ENCODE data around the gene SENP6.

Gene SENP6

DNA sequence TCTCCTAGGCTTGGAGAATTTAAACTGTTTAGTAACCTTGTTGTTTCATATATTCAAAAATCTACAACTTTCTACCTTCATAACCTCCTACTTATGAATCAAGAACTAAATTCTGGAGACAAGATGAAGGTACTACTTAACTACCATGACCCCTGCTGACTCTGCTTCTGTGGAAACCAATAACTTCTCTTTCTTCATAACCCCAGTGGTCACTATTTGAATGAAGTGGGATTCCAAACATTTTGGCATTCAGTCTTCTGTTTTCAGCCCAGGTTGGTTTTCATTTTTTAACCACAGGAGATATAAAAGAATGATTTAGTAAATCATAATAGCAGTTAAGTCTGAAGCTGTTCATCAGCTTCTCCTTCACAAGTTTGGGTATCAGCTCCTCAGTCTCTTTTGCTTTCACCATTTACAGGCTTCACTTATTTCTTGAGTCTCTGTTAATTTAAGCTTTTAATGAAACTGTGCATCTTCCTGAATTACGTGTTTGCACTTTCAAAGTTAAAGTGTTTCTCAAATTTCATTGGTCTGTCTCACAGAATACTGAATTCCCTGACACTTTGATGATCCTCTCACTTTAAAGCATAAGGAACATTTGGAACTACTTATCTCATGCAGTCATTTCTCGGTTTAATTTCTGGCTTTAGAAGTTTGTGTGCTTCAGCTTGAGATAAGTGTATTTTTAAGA is 9.5 kb downstream of the SENP6 start:
- TF ChIP-seq, protein P1, sequence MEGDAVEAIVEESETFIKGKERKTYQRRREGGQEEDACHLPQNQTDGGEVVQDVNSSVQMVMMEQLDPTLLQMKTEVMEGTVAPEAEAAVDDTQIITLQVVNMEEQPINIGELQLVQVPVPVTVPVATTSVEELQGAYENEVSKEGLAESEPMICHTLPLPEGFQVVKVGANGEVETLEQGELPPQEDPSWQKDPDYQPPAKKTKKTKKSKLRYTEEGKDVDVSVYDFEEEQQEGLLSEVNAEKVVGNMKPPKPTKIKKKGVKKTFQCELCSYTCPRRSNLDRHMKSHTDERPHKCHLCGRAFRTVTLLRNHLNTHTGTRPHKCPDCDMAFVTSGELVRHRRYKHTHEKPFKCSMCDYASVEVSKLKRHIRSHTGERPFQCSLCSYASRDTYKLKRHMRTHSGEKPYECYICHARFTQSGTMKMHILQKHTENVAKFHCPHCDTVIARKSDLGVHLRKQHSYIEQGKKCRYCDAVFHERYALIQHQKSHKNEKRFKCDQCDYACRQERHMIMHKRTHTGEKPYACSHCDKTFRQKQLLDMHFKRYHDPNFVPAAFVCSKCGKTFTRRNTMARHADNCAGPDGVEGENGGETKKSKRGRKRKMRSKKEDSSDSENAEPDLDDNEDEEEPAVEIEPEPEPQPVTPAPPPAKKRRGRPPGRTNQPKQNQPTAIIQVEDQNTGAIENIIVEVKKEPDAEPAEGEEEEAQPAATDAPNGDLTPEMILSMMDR (IDR thresholded peaks at IDR 0.05) = no peak

DNA sequence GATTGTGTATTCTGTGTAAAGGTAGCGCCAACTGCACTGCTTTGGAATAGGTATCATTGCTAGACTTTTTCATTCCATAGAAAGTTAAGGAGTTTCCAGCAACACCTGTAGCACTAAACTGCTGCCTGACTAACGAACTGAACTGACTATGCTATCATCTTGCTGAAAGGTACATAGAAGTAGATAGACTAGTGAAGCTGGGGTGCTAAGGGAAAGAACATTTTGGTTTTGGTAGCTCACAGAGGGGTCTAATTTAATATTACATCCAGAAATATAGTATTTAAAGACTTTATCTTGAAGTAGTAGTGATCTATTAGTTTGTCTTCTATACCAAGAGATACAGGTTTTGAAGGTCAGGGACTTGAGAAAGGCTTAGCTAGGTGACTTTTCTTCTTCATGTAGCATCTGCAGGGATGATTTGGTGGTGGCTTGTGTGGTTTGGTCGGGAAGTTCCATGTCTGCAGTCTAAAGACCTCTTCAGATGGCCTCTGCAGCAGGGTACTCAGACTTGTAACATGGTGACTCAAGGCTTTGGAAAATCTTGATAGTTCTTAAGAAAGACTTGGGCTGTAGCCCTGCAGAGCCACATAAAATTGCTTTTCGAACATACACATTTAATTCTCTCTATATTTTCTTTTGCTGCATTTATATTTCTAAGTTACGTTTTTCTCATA is 10.2 kb downstream of the SENP6 start:
- TF ChIP-seq, protein P1 (IDR thresholded peaks at IDR 0.05) = no peak

DNA sequence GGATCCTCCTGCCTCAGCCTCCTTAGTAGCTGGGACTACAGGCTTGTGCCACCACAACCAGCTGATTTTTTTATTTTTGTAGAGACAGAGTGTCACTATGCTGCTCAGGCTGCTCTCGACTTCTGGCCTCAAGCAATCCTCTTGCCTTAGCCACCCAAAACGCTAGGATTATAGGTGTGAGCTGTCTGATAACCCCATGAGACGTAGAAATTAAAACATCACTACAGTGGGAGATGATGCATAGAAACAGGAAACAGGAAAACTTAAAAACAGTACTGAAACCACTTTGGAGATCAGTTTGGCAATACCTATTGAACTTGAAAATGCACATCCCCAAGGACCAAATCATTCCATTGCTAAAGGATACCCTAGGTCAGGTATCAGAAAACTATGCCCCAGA is 10.8 kb downstream of the SENP6 start:
- TF ChIP-seq, protein P1 (IDR thresholded peaks at IDR 0.05) = no peak

DNA sequence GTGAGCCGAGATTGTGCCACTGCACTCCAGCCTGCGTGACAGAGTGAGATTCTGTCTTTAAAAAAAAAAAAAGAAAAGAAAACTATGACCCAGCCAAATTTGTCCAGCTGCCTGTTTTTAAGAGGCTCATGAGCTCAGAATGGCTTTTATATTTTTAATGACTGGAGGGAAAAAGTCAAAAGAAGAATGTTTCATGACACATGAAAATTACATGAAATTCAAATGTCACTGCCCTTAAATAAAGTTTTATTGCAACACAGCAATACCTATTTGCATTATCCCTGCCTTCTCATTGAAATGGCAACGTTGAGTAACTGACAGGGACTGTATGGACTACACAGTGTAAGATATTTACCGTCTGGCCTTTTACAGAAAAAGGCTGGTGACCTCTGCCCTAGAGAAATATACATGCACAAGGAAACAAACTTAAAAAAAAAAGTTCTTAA is 11.4 kb downstream of the SENP6 start:
- TF ChIP-seq, protein P1 (IDR thresholded peaks at IDR 0.05) = no peak

DNA sequence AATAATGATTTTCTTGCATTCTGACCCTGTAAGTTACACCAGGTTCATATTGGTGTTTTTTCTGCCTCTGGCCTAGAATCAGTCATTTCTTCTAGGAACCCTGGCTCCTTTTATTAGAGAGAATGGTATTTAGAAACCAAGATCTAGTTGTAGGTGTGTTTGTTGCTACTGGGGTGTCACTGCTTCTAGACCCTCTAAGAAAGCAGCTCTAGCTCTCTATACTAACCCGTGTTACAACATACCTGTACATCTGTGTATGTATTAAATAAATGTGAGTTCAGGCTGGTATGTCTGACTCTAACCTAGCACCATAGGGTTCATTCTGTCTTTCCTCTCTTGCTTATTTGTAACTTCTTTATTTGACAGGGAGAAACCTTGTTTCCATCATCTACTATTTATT is 16.8 kb downstream of the SENP6 start:
- TF ChIP-seq, protein P1 (IDR thresholded peaks at IDR 0.05) = no peak

DNA sequence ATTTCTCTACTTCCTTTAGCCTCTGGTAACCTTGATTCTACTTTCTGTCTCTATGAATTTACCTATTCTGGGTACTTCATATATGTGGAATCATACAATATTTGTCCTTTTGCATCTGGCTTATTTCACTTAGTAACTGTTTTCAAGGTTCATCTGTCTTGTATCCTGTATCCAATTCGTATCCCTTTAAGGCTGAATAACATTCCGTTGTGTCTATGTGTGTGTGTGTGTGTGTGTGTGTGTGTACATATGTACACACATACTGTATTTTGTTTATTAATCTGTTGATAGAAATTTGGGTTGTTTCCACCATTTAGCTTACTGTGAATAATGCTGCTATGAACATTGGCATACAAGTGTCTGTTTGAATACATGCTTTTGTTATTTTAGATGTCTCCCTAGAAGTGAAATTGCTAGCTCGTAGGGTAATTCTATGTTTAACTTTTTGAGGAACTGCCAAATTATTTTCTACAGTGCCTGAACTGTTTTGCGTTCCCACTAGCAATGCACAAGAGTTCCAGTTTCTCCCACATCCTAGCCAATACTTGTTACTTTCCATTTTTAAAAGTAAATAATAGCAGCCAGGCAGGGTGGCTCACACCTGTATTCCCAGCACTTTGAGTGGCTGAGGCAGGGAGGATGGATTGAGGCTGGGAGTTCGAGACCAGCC is 17.7 kb downstream of the SENP6 start:
- TF ChIP-seq, protein P1 (IDR thresholded peaks at IDR 0.05) = no peak

DNA sequence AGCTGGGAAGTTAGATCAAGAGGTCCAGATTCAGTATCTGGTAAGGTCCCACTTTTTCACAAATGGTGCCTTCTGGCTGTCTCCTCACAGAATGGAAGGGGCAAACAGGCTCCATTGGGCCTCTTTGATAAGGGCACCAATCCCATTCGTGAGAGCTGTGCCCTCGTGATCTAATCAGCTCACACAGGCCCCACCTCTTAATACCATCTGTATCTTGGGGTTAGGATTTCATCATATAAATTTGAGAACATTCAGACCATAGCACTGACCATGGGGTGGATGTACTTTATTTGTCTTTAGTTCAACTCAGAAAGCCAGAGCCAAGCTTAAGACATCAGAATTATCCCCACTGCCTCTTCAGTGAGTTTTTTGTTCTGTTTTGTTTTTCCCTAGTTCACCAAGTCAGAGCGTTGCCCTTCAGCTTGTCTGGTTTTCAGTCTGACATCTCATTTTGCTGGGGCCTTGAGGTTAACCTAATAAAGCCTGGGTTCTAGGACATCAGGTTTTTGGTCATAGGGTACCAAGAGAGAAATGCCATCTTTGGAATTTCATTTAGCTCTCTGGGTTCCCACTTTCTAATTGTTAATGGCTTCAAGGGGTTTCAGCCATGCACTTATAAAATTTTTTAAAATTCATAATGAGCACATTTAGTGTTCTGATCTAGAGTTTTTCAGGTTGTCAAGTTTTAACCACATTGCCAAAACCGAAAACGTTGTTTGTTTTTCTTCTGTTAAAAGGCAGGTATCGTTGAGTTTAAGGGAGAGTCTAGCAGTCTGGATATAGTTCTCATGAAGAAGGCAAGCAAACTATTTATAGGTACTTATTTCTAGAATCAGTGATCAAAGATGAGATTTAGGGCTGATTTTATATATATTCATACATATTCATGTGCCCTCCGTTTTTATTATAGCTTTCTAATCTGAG is 19.0 kb downstream of the SENP6 start:
- TF ChIP-seq, protein P1 (IDR thresholded peaks at IDR 0.05) = no peak

All from LNCAP (cell line).